NCI-H1436 treated with DMSO at 0.1 percent for 48 hours (cell line): ENCODE data around the gene COBLL1.

Experiments
- DNase-seq: peaks from one replicate; lab custom pipeline; 2025; lab: John Stamatoyannopoulos, UW

COBLL1 gene

GRCh38 chr2:164757934-164758695, 83.5 kb downstream of the COBLL1 start:
- no peak for DNase-seq

GRCh38 chr2:164756773-164757172, 84.8 kb downstream of the COBLL1 start:
- DNase-seq, result no peak

- DNase-seq, result no peak
Measured at GRCh38 chr2:164755952-164756351, 85.7 kb downstream of the COBLL1 start.

GRCh38 chr2:164754157-164755093, 87.2 kb downstream of the COBLL1 start:
- no peak for DNase-seq

GRCh38 chr2:164752956-164753355, 88.7 kb downstream of the COBLL1 start:
- DNase-seq, result no peak

GRCh38 chr2:164747783-164748433, 93.7 kb downstream of the COBLL1 start:
- no peak for DNase-seq

- DNase-seq, result no peak
Measured at GRCh38 chr2:164747140-164747539, 94.5 kb downstream of the COBLL1 start.

GRCh38 chr2:164746713-164747112, 94.9 kb downstream of the COBLL1 start:
- no peak for DNase-seq

- DNase-seq, result no peak
Measured at GRCh38 chr2:164745012-164745797, 96.4 kb downstream of the COBLL1 start.

- no peak for DNase-seq
Measured at GRCh38 chr2:164742738-164743317, 98.8 kb downstream of the COBLL1 start.

- no peak for DNase-seq
Measured at GRCh38 chr2:164739966-164740365, 101.7 kb downstream of the COBLL1 start.

- DNase-seq, result no peak
Measured at GRCh38 chr2:164737612-164738081, 104.0 kb downstream of the COBLL1 start.

- no peak for DNase-seq
Measured at GRCh38 chr2:164735309-164735919, 106.2 kb downstream of the COBLL1 start.

- DNase-seq, result no peak
Measured at GRCh38 chr2:164734196-164734595, 107.4 kb downstream of the COBLL1 start.

- no peak for DNase-seq
Measured at GRCh38 chr2:164725542-164725941, 116.1 kb downstream of the COBLL1 start.

GRCh38 chr2:164722616-164723338, 118.8 kb downstream of the COBLL1 start:
- DNase-seq, result no peak

- DNase-seq, result no peak
Measured at GRCh38 chr2:164721430-164721829, 120.2 kb downstream of the COBLL1 start.

GRCh38 chr2:164719996-164720941, 121.4 kb downstream of the COBLL1 start:
- DNase-seq, result no peak
